HL-60 (cell line): Measurements from ENCODE around the gene WNT4.

ENCODE experiments used
- DNase-seq, 2 experiments: peaks; one replicate each; pipeline ENCODE4 v3.0.0-alpha.2; 2010 to 2020; ENCODE audit warnings: low read depth in 1 of 2, low spot score in 1 of 2
- H3K27ac ChIP-seq: fragments of 250-450 bp; sonication (Bioruptor Pico); replicated peaks from 2 replicates; pipeline ENCODE4 v1.5.1; 2020; ENCODE audit warnings: mild to moderate bottlenecking, moderate library complexity
- H3K27me3 ChIP-seq: fragments of 250-450 bp; sonication (Bioruptor Pico); 2 replicates; pipeline ENCODE4 v1.5.1; 2021; ENCODE audit warnings: mild to moderate bottlenecking, moderate library complexity; ENCODE audit not compliant: insufficient read depth, poor library complexity, severe bottlenecking
- H3K4me3 ChIP-seq: replicated peaks from 2 replicates; pipeline ENCODE4 v1.5.1; 2011; ENCODE audit warnings: mild to moderate bottlenecking, control low read depth, low read length; ENCODE audit not compliant: insufficient read depth
- GABPA ChIP-seq: IDR thresholded peaks from 2 replicates; pipeline ENCODE4 v1.6.1; 2012; ENCODE audit warnings: low read depth
- POLR2AphosphoS5 ChIP-seq: IDR thresholded peaks from 2 replicates; pipeline ENCODE4 v1.6.1; 2012; ENCODE audit warnings: low read depth
- SPI1 ChIP-seq: IDR thresholded peaks from 2 replicates; pipeline ENCODE4 v1.6.1; 2012; ENCODE audit warnings: low read depth, mild to moderate bottlenecking, borderline replicate concordance
- TF ChIP-seq, protein P1 (sequence below): IDR thresholded peaks from 2 replicates; pipeline ENCODE4 v1.6.1; 2012; ENCODE audit warnings: low read depth; ENCODE audit not compliant: insufficient replicate concordance
- TF ChIP-seq, protein P2 (sequence below): IDR thresholded peaks from one replicate; pipeline ENCODE4 v1.5.1; 2011; ENCODE audit warnings: low read length, control low read depth, inconsistent platforms; ENCODE audit not compliant: insufficient read depth

WNT4 gene

GRCh38 chr1:22133931-22134324, 9.0 kb downstream of the WNT4 start:
- DNase-seq: no peak
- no peak overlapping the region for H3K27ac ChIP-seq
- peaks cover 8% of the 10 kb centered on the region for H3K27me3 ChIP-seq
- no peak overlapping the region for H3K4me3 ChIP-seq
- TF ChIP-seq SPI1 (no peak), GABPA (no peak), POLR2AphosphoS5 (no peak)
- TF ChIP-seq, protein P1, sequence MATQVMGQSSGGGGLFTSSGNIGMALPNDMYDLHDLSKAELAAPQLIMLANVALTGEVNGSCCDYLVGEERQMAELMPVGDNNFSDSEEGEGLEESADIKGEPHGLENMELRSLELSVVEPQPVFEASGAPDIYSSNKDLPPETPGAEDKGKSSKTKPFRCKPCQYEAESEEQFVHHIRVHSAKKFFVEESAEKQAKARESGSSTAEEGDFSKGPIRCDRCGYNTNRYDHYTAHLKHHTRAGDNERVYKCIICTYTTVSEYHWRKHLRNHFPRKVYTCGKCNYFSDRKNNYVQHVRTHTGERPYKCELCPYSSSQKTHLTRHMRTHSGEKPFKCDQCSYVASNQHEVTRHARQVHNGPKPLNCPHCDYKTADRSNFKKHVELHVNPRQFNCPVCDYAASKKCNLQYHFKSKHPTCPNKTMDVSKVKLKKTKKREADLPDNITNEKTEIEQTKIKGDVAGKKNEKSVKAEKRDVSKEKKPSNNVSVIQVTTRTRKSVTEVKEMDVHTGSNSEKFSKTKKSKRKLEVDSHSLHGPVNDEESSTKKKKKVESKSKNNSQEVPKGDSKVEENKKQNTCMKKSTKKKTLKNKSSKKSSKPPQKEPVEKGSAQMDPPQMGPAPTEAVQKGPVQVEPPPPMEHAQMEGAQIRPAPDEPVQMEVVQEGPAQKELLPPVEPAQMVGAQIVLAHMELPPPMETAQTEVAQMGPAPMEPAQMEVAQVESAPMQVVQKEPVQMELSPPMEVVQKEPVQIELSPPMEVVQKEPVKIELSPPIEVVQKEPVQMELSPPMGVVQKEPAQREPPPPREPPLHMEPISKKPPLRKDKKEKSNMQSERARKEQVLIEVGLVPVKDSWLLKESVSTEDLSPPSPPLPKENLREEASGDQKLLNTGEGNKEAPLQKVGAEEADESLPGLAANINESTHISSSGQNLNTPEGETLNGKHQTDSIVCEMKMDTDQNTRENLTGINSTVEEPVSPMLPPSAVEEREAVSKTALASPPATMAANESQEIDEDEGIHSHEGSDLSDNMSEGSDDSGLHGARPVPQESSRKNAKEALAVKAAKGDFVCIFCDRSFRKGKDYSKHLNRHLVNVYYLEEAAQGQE: no peak
- TF ChIP-seq, protein P2, sequence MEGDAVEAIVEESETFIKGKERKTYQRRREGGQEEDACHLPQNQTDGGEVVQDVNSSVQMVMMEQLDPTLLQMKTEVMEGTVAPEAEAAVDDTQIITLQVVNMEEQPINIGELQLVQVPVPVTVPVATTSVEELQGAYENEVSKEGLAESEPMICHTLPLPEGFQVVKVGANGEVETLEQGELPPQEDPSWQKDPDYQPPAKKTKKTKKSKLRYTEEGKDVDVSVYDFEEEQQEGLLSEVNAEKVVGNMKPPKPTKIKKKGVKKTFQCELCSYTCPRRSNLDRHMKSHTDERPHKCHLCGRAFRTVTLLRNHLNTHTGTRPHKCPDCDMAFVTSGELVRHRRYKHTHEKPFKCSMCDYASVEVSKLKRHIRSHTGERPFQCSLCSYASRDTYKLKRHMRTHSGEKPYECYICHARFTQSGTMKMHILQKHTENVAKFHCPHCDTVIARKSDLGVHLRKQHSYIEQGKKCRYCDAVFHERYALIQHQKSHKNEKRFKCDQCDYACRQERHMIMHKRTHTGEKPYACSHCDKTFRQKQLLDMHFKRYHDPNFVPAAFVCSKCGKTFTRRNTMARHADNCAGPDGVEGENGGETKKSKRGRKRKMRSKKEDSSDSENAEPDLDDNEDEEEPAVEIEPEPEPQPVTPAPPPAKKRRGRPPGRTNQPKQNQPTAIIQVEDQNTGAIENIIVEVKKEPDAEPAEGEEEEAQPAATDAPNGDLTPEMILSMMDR: no peak

DNA sequence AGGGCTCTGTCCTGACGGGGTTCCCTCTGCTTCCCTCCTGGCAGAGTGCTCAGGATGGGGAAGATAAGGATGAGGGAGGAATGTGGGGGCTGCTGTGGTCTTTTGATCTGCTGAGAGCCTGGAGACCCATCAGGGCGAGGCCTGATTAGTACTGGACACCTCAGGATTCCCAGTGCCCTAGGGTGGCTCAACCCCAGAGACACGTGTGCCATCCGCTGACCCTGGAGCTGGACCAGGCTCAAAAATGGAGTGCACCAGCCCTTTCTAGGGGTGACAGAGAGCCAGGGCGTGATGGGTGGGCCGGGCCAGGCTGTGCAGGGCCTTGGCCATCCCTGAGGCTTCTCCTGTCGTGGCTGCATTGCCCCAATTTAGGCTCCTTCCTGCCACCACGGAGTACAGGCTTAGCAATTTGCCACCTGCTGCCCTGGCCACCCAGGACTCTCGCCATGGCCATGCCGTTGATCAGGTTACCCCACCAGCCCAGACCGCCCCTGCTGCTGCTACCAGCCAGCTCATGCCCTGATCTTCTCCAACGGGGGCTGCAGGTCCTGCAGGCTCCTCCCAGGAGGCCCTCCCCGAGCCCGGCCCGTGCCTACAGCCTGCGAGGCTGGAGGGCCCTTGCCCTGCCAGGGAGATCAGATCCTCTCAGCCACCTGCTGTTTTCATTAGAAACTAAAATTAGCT, 9.5 kb downstream of the WNT4 start:
- Histone ChIP-seq H3K4me3 (no peak overlapping the region), H3K27ac (no peak overlapping the region), H3K27me3 (peaks cover 8% of the 10 kb centered on the region)
- TF ChIP-seq POLR2AphosphoS5: no peak
- no peak for TF ChIP-seq SPI1
- TF ChIP-seq, protein P1: no peak
- TF ChIP-seq, protein P2: no peak
- DNase-seq: no peak

DNA sequence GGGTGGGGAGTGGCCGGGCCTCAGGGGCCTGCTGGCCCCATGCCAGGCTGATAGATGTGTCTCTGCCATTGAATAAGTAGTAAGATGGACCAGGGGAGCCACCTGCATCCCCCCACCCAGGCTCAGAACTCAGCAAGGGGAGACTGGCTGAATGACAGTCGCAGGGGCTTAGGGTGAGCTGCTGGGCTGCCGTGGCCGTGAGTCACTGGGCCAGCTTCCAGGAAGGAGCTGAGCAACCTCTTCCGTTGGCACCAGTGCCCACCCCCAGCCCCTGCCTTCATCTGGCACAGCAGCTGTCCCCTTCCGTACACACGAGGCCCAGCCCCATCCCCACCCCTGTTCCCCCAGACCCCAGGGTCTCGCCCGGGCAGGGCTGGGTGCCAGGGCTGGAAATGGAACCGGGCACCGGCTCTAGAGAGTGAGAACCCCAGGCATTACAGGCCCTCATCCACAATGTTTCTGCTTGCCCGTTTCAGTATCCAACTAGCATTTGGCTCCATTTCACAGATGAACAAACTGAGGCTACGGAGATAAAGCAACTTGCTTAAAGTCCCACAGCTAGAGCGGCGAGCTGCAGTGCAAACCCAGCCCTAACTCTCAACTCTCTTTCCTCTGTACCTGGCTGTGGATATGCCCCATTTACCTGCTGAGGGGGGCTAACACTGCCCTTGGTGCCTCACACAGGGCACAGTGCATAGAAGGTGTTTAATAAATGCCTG, 10.2 kb downstream of the WNT4 start:
- no peak for TF ChIP-seq SPI1
- TF ChIP-seq GABPA: no peak
- TF ChIP-seq, protein P2: no peak
- TF ChIP-seq, protein P1: no peak
- TF ChIP-seq POLR2AphosphoS5: no peak
- Histone ChIP-seq H3K27ac (no peak overlapping the region), H3K4me3 (no peak overlapping the region), H3K27me3 (peaks cover 8% of the 10 kb centered on the region)
- no peak for DNase-seq
